Measurements from ENCODE around the gene C10orf105. TPM values are rescaled to one million over a fixed set of nuclear protein-coding genes. Genes with fewer than 3 reads are reported as not detected.
A peak's percentile ranks its signal among the peaks of the same experiment; 100 is the strongest.

C10orf105 gene
- total RNA-seq, 2 donors from 2014 or later = 0.13 to 0.33 TPM

GRCh38 chr10:71710519-71710918, 9.1 kb downstream of the C10orf105 start:
- Histone ChIP-seq H3K4me1 (ENCODE audit: control insufficient read depth, insufficient read depth, low read length) (no peaks in the 10 kb centered on the region), H3K36me3 (ENCODE audit: control insufficient read depth, insufficient read depth, low read length) (no peaks in the 10 kb centered on the region), H3K27me3 (ENCODE audit: control insufficient read depth, insufficient read depth, low read length, poor library complexity, severe bottlenecking) (no peaks in the 10 kb centered on the region), H3K9me3 (ENCODE audit: control insufficient read depth, low read length) (no peaks in the 10 kb centered on the region), H3K4me3 (ENCODE audit: low read length) (no peak overlapping the region), H3K9ac (ENCODE audit: extremely low read depth, low read length, poor library complexity, severe bottlenecking) (no peak overlapping the region), H3K27ac (ENCODE audit: low read depth, low read length) (no peak overlapping the region)
- Mint-ChIP-seq H3K27me3 (ENCODE audit: insufficient read depth) (no peaks in the 10 kb centered on the region), H3K9me3 (no peaks in the 10 kb centered on the region), H3K27ac (no peak overlapping the region), H3K4me3 (no peak overlapping the region), H3K36me3 (ENCODE audit: low read depth) (no peaks in the 10 kb centered on the region), H3K4me1 (peaks cover 3% of the 10 kb centered on the region)
- TF ChIP-seq CTCF (conservative IDR thresholded peaks at IDR 0.05) = no peak
- DNase-seq = no peak
- WGBS, 2 experiments (ENCODE audit: insufficient coverage in 1 of 2, insufficient read length in 1 of 2) = 96 to 100% methylated on average over 2 of the region's 2 CpGs

GRCh38 chr10:71708897-71709882, 10.4 kb downstream of the C10orf105 start:
- H3K4me1 Mint-ChIP-seq = peaks cover 3% of the 10 kb centered on the region
- H3K4me1 ChIP-seq (ENCODE audit: control insufficient read depth, insufficient read depth, low read length) = no peaks in the 10 kb centered on the region
- TF ChIP-seq CTCF (conservative IDR thresholded peaks at IDR 0.05) = no peak
- no peak for DNase-seq
- H3K4me3 ChIP-seq (ENCODE audit: low read length) = no peak overlapping the region
- no peaks in the 10 kb centered on the region for H3K9me3 ChIP-seq (ENCODE audit: control insufficient read depth, low read length)
- H3K4me3 Mint-ChIP-seq = no peak overlapping the region
- no peak overlapping the region for H3K9ac ChIP-seq (ENCODE audit: extremely low read depth, low read length, poor library complexity, severe bottlenecking)
- no peaks in the 10 kb centered on the region for H3K36me3 Mint-ChIP-seq (ENCODE audit: low read depth)
- no peaks in the 10 kb centered on the region for H3K27me3 ChIP-seq (ENCODE audit: control insufficient read depth, insufficient read depth, low read length, poor library complexity, severe bottlenecking)
- H3K27ac Mint-ChIP-seq = no peak overlapping the region
- no peaks in the 10 kb centered on the region for H3K9me3 Mint-ChIP-seq
- no peaks in the 10 kb centered on the region for H3K27me3 Mint-ChIP-seq (ENCODE audit: insufficient read depth)
- no peaks in the 10 kb centered on the region for H3K36me3 ChIP-seq (ENCODE audit: control insufficient read depth, insufficient read depth, low read length)
- WGBS, 2 experiments (ENCODE audit: insufficient coverage in 1 of 2, insufficient read length in 1 of 2) = 92% methylated on average over 21 to 28 of the region's 28 CpGs
- no peak overlapping the region for H3K27ac ChIP-seq (ENCODE audit: low read depth, low read length)

- no peak overlapping the region for H3K27ac ChIP-seq (ENCODE audit: low read depth, low read length)
- no peak overlapping the region for H3K4me3 Mint-ChIP-seq
- no peaks in the 10 kb centered on the region for H3K36me3 Mint-ChIP-seq (ENCODE audit: low read depth)
- no peaks in the 10 kb centered on the region for H3K27me3 ChIP-seq (ENCODE audit: control insufficient read depth, insufficient read depth, low read length, poor library complexity, severe bottlenecking)
- peak; percentile 98 for TF ChIP-seq CTCF (conservative IDR thresholded peaks at IDR 0.05)
- H3K4me3 ChIP-seq (ENCODE audit: low read length) = no peak overlapping the region
- DNase-seq = peak; percentile 96
- H3K27ac Mint-ChIP-seq = no peak overlapping the region
- no peaks in the 10 kb centered on the region for H3K36me3 ChIP-seq (ENCODE audit: control insufficient read depth, insufficient read depth, low read length)
- no peaks in the 10 kb centered on the region for H3K27me3 Mint-ChIP-seq (ENCODE audit: insufficient read depth)
- H3K4me1 ChIP-seq (ENCODE audit: control insufficient read depth, insufficient read depth, low read length) = no peaks in the 10 kb centered on the region
- H3K9me3 ChIP-seq (ENCODE audit: control insufficient read depth, low read length) = no peaks in the 10 kb centered on the region
- H3K9ac ChIP-seq (ENCODE audit: extremely low read depth, low read length, poor library complexity, severe bottlenecking) = no peak overlapping the region
- 27 to 67% methylated on average over 3 to 10 of the region's 10 CpGs for WGBS, 2 experiments (ENCODE audit: insufficient coverage in 1 of 2, insufficient read length in 1 of 2)
- no peaks in the 10 kb centered on the region for H3K9me3 Mint-ChIP-seq
- H3K4me1 Mint-ChIP-seq = no peaks in the 10 kb centered on the region
Observed at GRCh38 chr10:71708301-71708703, 11.3 kb downstream of the C10orf105 start.
